WTC11 (cell line): ENCODE measurements around the gene SRCIN1.

Experiments
- ATF2 ChIP-seq: sonication (generic); formaldehyde crosslinking; IDR thresholded peaks from 2 replicates; pipeline ENCODE4 v1.8.1; 2022; ENCODE audit warnings: low read depth, missing genetic modification reagents, borderline replicate concordance
- CREM ChIP-seq: sonication (generic); formaldehyde crosslinking; IDR thresholded peaks from 2 replicates; pipeline ENCODE4 v1.8.1; 2022; ENCODE audit warnings: mild to moderate bottlenecking, missing genetic modification reagents, moderate library complexity
- CTCF ChIP-seq: fragments of 200-600 bp; IDR thresholded peaks from 2 replicates; pipeline ENCODE4 v1.8.0; 2022; ENCODE audit warnings: antibody characterized with exemption
- JUN ChIP-seq: sonication (generic); formaldehyde crosslinking; IDR thresholded peaks from 2 replicates; pipeline ENCODE4 v1.8.0; 2023; ENCODE audit warnings: mild to moderate bottlenecking, missing genetic modification reagents
- KAT7 ChIP-seq: sonication (generic); formaldehyde crosslinking; IDR thresholded peaks from 2 replicates; pipeline ENCODE4 v1.8.1; 2023; ENCODE audit warnings: missing genetic modification reagents, mild to moderate bottlenecking, borderline replicate concordance
- NR3C1 ChIP-seq: sonication (generic); formaldehyde crosslinking; conservative IDR thresholded peaks from 2 replicates; pipeline ENCODE4 v1.8.1; 2023; ENCODE audit warnings: low read depth, mild to moderate bottlenecking, missing genetic modification reagents
- PRDM15 ChIP-seq: sonication (generic); formaldehyde crosslinking; IDR thresholded peaks from 2 replicates; pipeline ENCODE4 v1.8.0; 2022; ENCODE audit warnings: missing genetic modification reagents
- RELA ChIP-seq: sonication (generic); formaldehyde crosslinking; IDR thresholded peaks from 2 replicates; pipeline ENCODE4 v1.8.1; 2022; ENCODE audit warnings: missing genetic modification reagents, mild to moderate bottlenecking, borderline replicate concordance
- TP53 ChIP-seq: sonication (generic); formaldehyde crosslinking; IDR thresholded peaks from 2 replicates; pipeline ENCODE4 v1.8.1; 2023; ENCODE audit warnings: mild to moderate bottlenecking, missing genetic modification reagents
- ZBTB21 ChIP-seq: sonication (generic); formaldehyde crosslinking; IDR thresholded peaks from 2 replicates; pipeline ENCODE4 v1.8.1; 2023; ENCODE audit warnings: mild to moderate bottlenecking, missing genetic modification reagents, borderline replicate concordance
- ZNF121 ChIP-seq: sonication (generic); formaldehyde crosslinking; IDR thresholded peaks from 2 replicates; pipeline ENCODE4 v1.8.0; 2023; ENCODE audit warnings: missing genetic modification reagents

- no peak for TF ChIP-seq RELA (CRISPR knock-in tag)
- no peak for TF ChIP-seq PRDM15
- TF ChIP-seq ATF2 (CRISPR knock-in tag), result no peak
- TF ChIP-seq CTCF, result no peak
- TF ChIP-seq JUN, result no peak
- TF ChIP-seq CREM (CRISPR knock-in tag), result no peak
- no peak for TF ChIP-seq KAT7 (CRISPR knock-in tag)
- no peak for TF ChIP-seq TP53 (CRISPR knock-in tag)
- TF ChIP-seq NR3C1 (CRISPR knock-in tag), result no peak
- no peak for TF ChIP-seq ZBTB21 (CRISPR knock-in tag)
- TF ChIP-seq ZNF121 (CRISPR knock-in tag), result no peak
Measured at GRCh38 chr17:38590988-38591758, 14.6 kb downstream of the SRCIN1 start.
